HG03045 (cell line): ENCODE data around the gene TCF12.
"Not testable (repeated sequence)": the region's sequence is repeated elsewhere in the genome, so short reads cannot be mapped to it uniquely, and the experiment has no call there.

Experiments used
- ATAC-seq: cut with Tn5 transposase; IDR thresholded peaks from one replicate; pipeline ENCODE4 v1.9.1; 2021; ENCODE audit warnings: mild to moderate bottlenecking, moderate library complexity; ENCODE audit not compliant: unreplicated experiment

Gene TCF12

GRCh38 chr15:57014896-57015295, 96.5 kb downstream of the TCF12 start:
- not testable (repeated sequence) for ATAC-seq

- ATAC-seq: no peak
Measured at GRCh38 chr15:57015360-57015759, 96.9 kb downstream of the TCF12 start.

- ATAC-seq: no peak
Measured at GRCh38 chr15:57015897-57016296, 97.5 kb downstream of the TCF12 start.

GRCh38 chr15:57017024-57017423, 98.6 kb downstream of the TCF12 start:
- ATAC-seq: no peak

- ATAC-seq: no peak
Measured at GRCh38 chr15:57018151-57018550, 99.7 kb downstream of the TCF12 start.

GRCh38 chr15:57019496-57020160, 101.2 kb downstream of the TCF12 start:
- no peak for ATAC-seq

- no peak for ATAC-seq
Measured at GRCh38 chr15:57025264-57025926, 107.0 kb downstream of the TCF12 start.

GRCh38 chr15:57026016-57026592, 107.7 kb downstream of the TCF12 start:
- ATAC-seq: no peak

- ATAC-seq: no peak
Measured at GRCh38 chr15:57027596-57027995, 109.2 kb downstream of the TCF12 start.

GRCh38 chr15:57028176-57028575, 109.7 kb downstream of the TCF12 start:
- ATAC-seq: no peak

- ATAC-seq: no peak
Measured at GRCh38 chr15:57030011-57030410, 111.6 kb downstream of the TCF12 start.

GRCh38 chr15:57031082-57031481, 112.6 kb downstream of the TCF12 start:
- ATAC-seq: no peak

GRCh38 chr15:57031605-57032004, 113.2 kb downstream of the TCF12 start:
- no peak for ATAC-seq

- no peak for ATAC-seq
Measured at GRCh38 chr15:57032338-57032737, 113.9 kb downstream of the TCF12 start.

- ATAC-seq: no peak
Measured at GRCh38 chr15:57033715-57034439, 115.4 kb downstream of the TCF12 start.

- ATAC-seq: no peak
Measured at GRCh38 chr15:57034613-57035012, 116.2 kb downstream of the TCF12 start.

GRCh38 chr15:57035664-57036063, 117.2 kb downstream of the TCF12 start:
- no peak for ATAC-seq

- ATAC-seq: no peak
Measured at GRCh38 chr15:57036352-57036751, 117.9 kb downstream of the TCF12 start.

- ATAC-seq: no peak
Measured at GRCh38 chr15:57037548-57037947, 119.1 kb downstream of the TCF12 start.

- no peak for ATAC-seq
Measured at GRCh38 chr15:57038040-57038439, 119.6 kb downstream of the TCF12 start.

GRCh38 chr15:57038496-57038895, 120.1 kb downstream of the TCF12 start:
- ATAC-seq: no peak

GRCh38 chr15:57041416-57041815, 123.0 kb downstream of the TCF12 start:
- ATAC-seq: no peak
